Limb (tissue), 2 donors: ENCODE results near the gene ZNF688.
"Not testable (repeated sequence)": the region's sequence is repeated elsewhere in the genome, so short reads cannot be mapped to it uniquely, and the experiment has no call there.

ENCODE experiments used
- DNase-seq, 2 donors: peaks; one replicate each; pipeline ENCODE4 v3.0.0-alpha.2; 2016; ENCODE audit errors: extremely low spot score in 2 of 2

The ZNF688 gene

GRCh38 chr16:30571445-30572322 lies at the start of gene ZNF688:
TSS of gene ZNF688 (minus strand) at chr16:30571714. CDS start at chr16:30571629, 85 bp downstream.
- DNase-seq: peak; percentile 95 to 96

GRCh38 chr16:30620169-30620568 lies 48.7 kb upstream of the ZNF688 start:
- no peak for DNase-seq

- no peak for DNase-seq
Observed at GRCh38 chr16:30619638-30620037, 48.1 kb upstream of the ZNF688 start.

GRCh38 chr16:30619202-30619601 lies 47.7 kb upstream of the ZNF688 start:
- no peak for DNase-seq

- peak in 1 of 2 donors; percentile 35 for DNase-seq
Observed at GRCh38 chr16:30615358-30616091, 44.0 kb upstream of the ZNF688 start.

GRCh38 chr16:30609926-30610839 lies 38.7 kb upstream of the ZNF688 start, which contains the start of gene ZNF689:
TSS of gene ZNF689 (minus strand) at chr16:30610389. CDS start at chr16:30610041, 348 bp downstream.
- DNase-seq: peak; percentile 95 to 99

- DNase-seq: peak in 1 of 2 donors; percentile 77
Observed at GRCh38 chr16:30609002-30609925, 37.8 kb upstream of the ZNF688 start.

- no peak for DNase-seq
Observed at GRCh38 chr16:30606004-30606403, 34.5 kb upstream of the ZNF688 start.

- DNase-seq: no peak
Observed at GRCh38 chr16:30605158-30605557, 33.6 kb upstream of the ZNF688 start.

- no peak for DNase-seq
Observed at GRCh38 chr16:30604316-30604947, 32.9 kb upstream of the ZNF688 start.

GRCh38 chr16:30603945-30604315 lies 32.4 kb upstream of the ZNF688 start:
- no peak for DNase-seq

GRCh38 chr16:30602616-30603277 lies 31.2 kb upstream of the ZNF688 start:
- peak in 1 of 2 donors; percentile 41 for DNase-seq

- DNase-seq: no peak
Observed at GRCh38 chr16:30601966-30602365, 30.5 kb upstream of the ZNF688 start.

- no peak for DNase-seq
Observed at GRCh38 chr16:30600929-30601328, 29.4 kb upstream of the ZNF688 start.

GRCh38 chr16:30600215-30600614 lies 28.7 kb upstream of the ZNF688 start:
- DNase-seq: no peak

- DNase-seq: no peak
Observed at GRCh38 chr16:30592871-30593270, 21.4 kb upstream of the ZNF688 start.

- DNase-seq: not testable (repeated sequence)
Observed at GRCh38 chr16:30590869-30591268, 19.4 kb upstream of the ZNF688 start.

- DNase-seq: not testable (repeated sequence)
Observed at GRCh38 chr16:30589582-30589981, 18.1 kb upstream of the ZNF688 start.

GRCh38 chr16:30588651-30589050 lies 17.1 kb upstream of the ZNF688 start:
- no peak for DNase-seq
